K562 (cell line): ENCODE data around the gene TM9SF3. TPM values are rescaled to one million over a fixed set of nuclear protein-coding genes. Genes with fewer than 3 reads are reported as not detected.

Experiments used
- CHD7 ChIP-seq: fragments of 200-600 bp; sonication (generic); IDR thresholded peaks from one replicate; pipeline ENCODE4 v1.6.1; 2012; ENCODE audit warnings: mild to moderate bottlenecking, low read depth, low read length, inconsistent platforms
- FOXA3 ChIP-seq, 2 experiments: fragments of 450-650 bp in 1 of 2; sonication (generic) in 1 of 2; formaldehyde crosslinking; IDR thresholded peaks in 1 of 2; conservative IDR thresholded peaks in 1 of 2; 2 replicates each; pipeline versions ENCODE4 v1.4.0 to v1.8.0; 2020 to 2022; ENCODE audit warnings: mild to moderate bottlenecking in 2 of 2, missing genetic modification reagents in 1 of 2
- FOXM1 ChIP-seq, 2 experiments: fragments of 450-650 bp in 1 of 2; sonication (generic) in 1 of 2; formaldehyde crosslinking in 1 of 2; IDR thresholded peaks; 2 replicates each; pipeline versions ENCODE4 v1.6.1 to v1.9.0; 2017 to 2022; ENCODE audit warnings: low read depth in 2 of 2, mild to moderate bottlenecking in 2 of 2, missing genetic modification reagents in 1 of 2, moderate library complexity in 1 of 2
- KDM4B ChIP-seq, 2 experiments: fragments of 450-650 bp in 1 of 2; sonication (generic) in 1 of 2; IDR thresholded peaks; 2 replicates each; pipeline ENCODE4 v1.6.1; 2016 to 2017; ENCODE audit warnings: borderline replicate concordance in 2 of 2, antibody characterized with exemption in 1 of 2, low read depth in 1 of 2, mild to moderate bottlenecking in 1 of 2
- LCOR ChIP-seq: sonication (generic); formaldehyde crosslinking; IDR thresholded peaks from 2 replicates; pipeline ENCODE4 v1.8.0; 2022; ENCODE audit warnings: mild to moderate bottlenecking, missing genetic modification reagents
- NR2C2 ChIP-seq, 2 experiments: fragments of 200-800 bp in 1 of 2; sonication (Bioruptor generic) in 1 of 2; sonication (generic) in 1 of 2; formaldehyde crosslinking in 1 of 2; IDR thresholded peaks; 2 replicates each; pipeline versions ENCODE4 v1.6.1 to v1.8.0; 2016 to 2022; ENCODE audit warnings: mild to moderate bottlenecking in 1 of 2, missing compliant biosample characterization in 1 of 2, missing genetic modification characterization in 1 of 2, missing genetic modification reagents in 1 of 2
- NR3C1 ChIP-seq: sonication (generic); formaldehyde crosslinking; IDR thresholded peaks from 2 replicates; pipeline ENCODE4 v1.8.1; 2022; ENCODE audit warnings: missing genetic modification reagents
- PML ChIP-seq: IDR thresholded peaks from 2 replicates; pipeline ENCODE4 v1.6.1; 2012; ENCODE audit warnings: low read length, inconsistent platforms
- SMAD1 ChIP-seq: fragments of 150-350 bp; IDR thresholded peaks from 2 replicates; pipeline ENCODE4 v1.6.1; 2014; ENCODE audit warnings: low read length, low read depth; ENCODE audit not compliant: partially characterized antibody
- TSC22D4 ChIP-seq: fragments of 450-650 bp; IDR thresholded peaks from 2 replicates; pipeline ENCODE4 v1.6.1; 2016; ENCODE audit warnings: missing genetic modification characterization, missing biosample characterization, control low read depth
- polyA plus RNA-seq, 8 experiments: library from polyadenylated mRNA; depleted of rRNA in 4 of 8; stranded (reverse) in 5 of 8; unstranded in 3 of 8; fragments of >200 nt; fragmentation: Nextera tagmentation in 2 of 8; fragmentation: Illumina TruSeq in 1 of 8; extraction: Ambion mirVana in 2 of 8; extraction: Trizol in 1 of 8; gene quantifications; 2 replicates each; pipeline versions ENCODE4 v1.2.1 to v1.2.3, GENCODE V29; 2011 to 2014; ENCODE audit warnings: inconsistent platforms in 1 of 8, missing spikeins in 1 of 8
- total RNA-seq, 7 experiments: library from RNA; depleted of rRNA in 6 of 7; stranded (reverse); fragments of >200 nt in 6 of 7; fragmentation: Illumina TruSeq in 2 of 7; extraction: Trizol in 2 of 7; gene quantifications; 2 replicates each; pipeline versions ENCODE4 v1.2.1 to v1.2.3, GENCODE V29; 2011 to 2021; ENCODE audit warnings: low replicate concordance in 1 of 7
- TF ChIP-seq, protein P1 (sequence below): fragments of 250-450 bp; sonication (Bioruptor Pico); IDR thresholded peaks from 2 replicates; pipeline ENCODE4 v1.5.0; 2021
- TF ChIP-seq, protein P2 (sequence below): fragments of 450-650 bp; formaldehyde crosslinking; IDR thresholded peaks from 2 replicates; pipeline ENCODE4 v1.4.0; 2022; ENCODE audit warnings: mild to moderate bottlenecking, moderate library complexity

The TM9SF3 gene
- total and polyA plus RNA-seq, 9 of the 15 experiments (the other 6 are each of a cell fraction or from before 2014, with no cell fraction given), result 16.1 to 63.1 (median 34.9) TPM

DNA sequence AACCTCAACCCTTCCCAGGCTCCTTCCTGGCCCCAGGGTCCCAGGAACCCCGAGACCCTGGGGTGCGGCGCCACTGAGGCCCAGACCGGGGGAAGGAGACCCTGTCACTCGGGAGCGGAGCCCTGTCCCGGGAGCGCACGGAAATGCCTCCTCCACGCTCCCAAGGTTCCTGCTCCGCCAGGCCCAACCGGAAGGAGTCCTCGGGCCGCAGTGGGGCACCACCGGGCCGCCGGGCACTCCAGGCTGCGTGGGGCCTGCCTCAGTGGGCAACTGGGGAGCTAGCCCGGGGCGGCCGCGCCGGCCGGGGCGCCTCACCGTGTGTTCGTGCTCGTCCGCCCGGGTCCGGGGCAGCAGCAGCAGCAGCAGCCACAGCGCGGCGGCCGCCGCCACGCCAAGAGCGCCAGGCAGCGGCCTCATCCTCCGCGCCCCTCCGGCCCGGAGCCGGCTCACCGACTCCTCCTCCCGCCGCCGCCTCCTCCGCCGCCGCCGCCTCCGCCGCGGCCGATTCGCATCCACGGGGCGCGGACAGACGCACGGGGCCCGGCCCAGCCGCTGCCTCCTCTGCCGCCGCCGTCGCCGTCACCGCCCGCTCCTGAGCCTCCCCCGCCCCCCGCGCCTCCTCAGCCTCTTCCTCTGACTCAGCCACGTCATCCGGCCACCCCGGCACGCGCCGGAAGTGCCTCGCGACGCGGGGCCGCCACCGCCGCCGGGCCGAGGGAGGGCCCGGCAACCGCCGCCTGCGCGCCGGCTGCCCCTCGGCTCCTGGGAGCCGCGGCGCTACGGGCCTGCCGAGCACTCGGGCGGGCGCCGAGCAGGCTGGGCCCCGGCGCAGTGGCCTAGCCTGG is at the start of gene TM9SF3 (continued):
- TF ChIP-seq CHD7 (no peak), FOXA3 (CRISPR knock-in tag; conservative IDR thresholded peaks at IDR 0.05 in 1 of 2, IDR thresholded peaks at IDR 0.05 in 1 of 2) (no peak), SMAD1 (peak; percentile 19), NR3C1 (CRISPR knock-in tag) (peak; percentile 64; the same call in 1 of the 2 replicates), FOXM1 (IDR thresholded peaks at IDR 0.05; ENCODE audit: low read depth) (no peak), FOXM1 (CRISPR knock-in tag; IDR thresholded peaks at IDR 0.05; ENCODE audit: low read depth) (no peak), NR2C2 (CRISPR knock-in tag; IDR thresholded peaks at IDR 0.05) (no peak), NR2C2 (tag; IDR thresholded peaks at IDR 0.05) (peak; percentile 88), TSC22D4 (tag) (no peak), LCOR (CRISPR knock-in tag) (0 out of 2 replicates have a peak, but pooled peaks have one; percentile 49), KDM4B (IDR thresholded peaks at IDR 0.05; ENCODE audit: borderline replicate concordance in 2 of 2, low read depth in 1 of 2) (0 out of 4 replicates have a peak, but pooled peaks of 1 of the 2 experiments have one; percentile 48), PML (no peak; the same call in 1 of the 2 replicates)
- TF ChIP-seq, protein P1, sequence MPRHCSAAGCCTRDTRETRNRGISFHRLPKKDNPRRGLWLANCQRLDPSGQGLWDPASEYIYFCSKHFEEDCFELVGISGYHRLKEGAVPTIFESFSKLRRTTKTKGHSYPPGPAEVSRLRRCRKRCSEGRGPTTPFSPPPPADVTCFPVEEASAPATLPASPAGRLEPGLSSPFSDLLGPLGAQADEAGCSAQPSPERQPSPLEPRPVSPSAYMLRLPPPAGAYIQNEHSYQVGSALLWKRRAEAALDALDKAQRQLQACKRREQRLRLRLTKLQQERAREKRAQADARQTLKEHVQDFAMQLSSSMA (CRISPR knock-in tag), result peak; percentile 25
- TF ChIP-seq, protein P2, sequence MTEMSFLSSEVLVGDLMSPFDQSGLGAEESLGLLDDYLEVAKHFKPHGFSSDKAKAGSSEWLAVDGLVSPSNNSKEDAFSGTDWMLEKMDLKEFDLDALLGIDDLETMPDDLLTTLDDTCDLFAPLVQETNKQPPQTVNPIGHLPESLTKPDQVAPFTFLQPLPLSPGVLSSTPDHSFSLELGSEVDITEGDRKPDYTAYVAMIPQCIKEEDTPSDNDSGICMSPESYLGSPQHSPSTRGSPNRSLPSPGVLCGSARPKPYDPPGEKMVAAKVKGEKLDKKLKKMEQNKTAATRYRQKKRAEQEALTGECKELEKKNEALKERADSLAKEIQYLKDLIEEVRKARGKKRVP, result no peak
